Common myeloid progenitor, CD34-positive (primary cell): ENCODE results near the gene TBXAS1.
A peak's percentile ranks its signal among the peaks of the same experiment; 100 is the strongest.

Experiments used
- CTCF ChIA-PET: fragments of 350-600 bp; sonication (Branson Sonifier 250); formaldehyde crosslinking; loops from one replicate; lab custom pipeline; 2021; ENCODE audit warnings: antibody characterized with exemption; lab: Charles Lee
- POLR2A ChIA-PET: fragments of 350-600 bp; sonication (Branson Sonifier 250); formaldehyde crosslinking; loops from one replicate; lab custom pipeline; 2021; ENCODE audit warnings: antibody characterized with exemption; lab: Charles Lee
- DNase-seq, 3 donors: peaks; one replicate each; pipeline versions ENCODE4 v3.0.0 to v3.0.0-alpha.2; 2013
- H3K27ac ChIP-seq, 2 experiments: 1 replicate in 1 of 2; 2 replicates in 1 of 2; pipeline ENCODE4 v1.7.0; 2013; ENCODE audit warnings: inconsistent platforms in 2 of 2, low read length in 2 of 2, mild to moderate bottlenecking in 2 of 2, low read depth in 1 of 2, moderate library complexity in 1 of 2; ENCODE audit not compliant: severe bottlenecking in 2 of 2, insufficient read depth in 1 of 2, poor library complexity in 1 of 2
- H3K27me3 ChIP-seq, 5 experiments: replicated peaks in 2 of 5; 1 replicate in 3 of 5; 2 replicates in 2 of 5; pipeline versions ENCODE4 v1.6.1 to v1.7.0; 2013; ENCODE audit warnings: low read length in 4 of 5, mild to moderate bottlenecking in 2 of 5, moderate library complexity in 2 of 5, inconsistent platforms in 1 of 5; ENCODE audit not compliant: insufficient read depth in 5 of 5, control insufficient read depth in 4 of 5
- H3K36me3 ChIP-seq, 4 experiments: 1 replicate in 2 of 4; 2 replicates in 2 of 4; pipeline versions ENCODE4 v1.6.1 to v1.7.0; 2013; ENCODE audit warnings: low read length in 3 of 4, control low read depth in 1 of 4, mild to moderate bottlenecking in 1 of 4; ENCODE audit not compliant: control insufficient read depth in 4 of 4, insufficient read depth in 4 of 4
- H3K4me1 ChIP-seq, 4 experiments: 1 replicate in 3 of 4; 2 replicates in 1 of 4; pipeline versions ENCODE4 v1.6.1 to v1.7.1; 2013; ENCODE audit warnings: low read length in 3 of 4, mild to moderate bottlenecking in 3 of 4, control low read depth in 1 of 4, inconsistent platforms in 1 of 4, moderate library complexity in 1 of 4; ENCODE audit not compliant: control insufficient read depth in 4 of 4, insufficient read depth in 4 of 4; ENCODE audit errors: control extremely low read depth in 1 of 4
- H3K4me3 ChIP-seq, 7 experiments: 1 replicate in 4 of 7; 2 replicates in 3 of 7; pipeline versions ENCODE4 v1.5.1 to v1.7.0; 2013; ENCODE audit warnings: mild to moderate bottlenecking in 7 of 7, low read length in 6 of 7, moderate library complexity in 6 of 7, inconsistent platforms in 2 of 7, low read depth in 2 of 7, control low read depth in 1 of 7; ENCODE audit not compliant: insufficient read depth in 4 of 7, control insufficient read depth in 1 of 7; ENCODE audit errors: extremely low read depth in 1 of 7
- H3K9me3 ChIP-seq, 5 experiments: 1 replicate in 4 of 5; 2 replicates in 1 of 5; pipeline versions ENCODE4 v1.6.1 to v1.7.1; 2013; ENCODE audit warnings: low read length in 4 of 5, mild to moderate bottlenecking in 2 of 5, inconsistent platforms in 1 of 5, low read depth in 1 of 5, moderate library complexity in 1 of 5; ENCODE audit not compliant: control insufficient read depth in 4 of 5, insufficient read depth in 2 of 5; ENCODE audit errors: control extremely low read depth in 1 of 5
- WGBS: methylation state at CpG from one replicate; pipeline ENCODE4 v1.1.5; 2013; ENCODE audit not compliant: insufficient coverage; 5-methylcytosine and 5-hydroxymethylcytosine counted together

The TBXAS1 gene

DNA sequence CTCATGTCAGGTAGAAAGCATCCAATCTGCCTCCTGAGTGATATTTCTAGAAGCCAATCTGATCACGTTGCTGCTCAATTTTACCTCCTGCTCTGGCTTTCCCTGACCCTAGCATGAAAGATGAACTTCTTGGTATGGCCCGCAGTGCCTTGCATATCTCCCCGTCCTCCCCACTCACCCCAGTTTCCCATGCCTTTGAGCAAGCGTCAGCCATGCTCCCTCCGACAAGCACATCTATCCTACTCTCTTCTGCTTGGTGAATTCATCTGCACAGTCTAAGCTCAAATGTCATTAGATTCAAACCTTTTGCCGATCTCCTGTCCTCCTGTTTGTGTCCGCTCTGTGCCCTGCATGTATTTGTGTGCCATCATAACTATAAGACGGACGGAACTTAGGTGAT lies 6.2 kb upstream of the TBXAS1 start:
- CTCF ChIA-PET: interaction anchor here (1.2 to 1.6 kb wide), 2 partner anchors 12 to 44 kb away, joined by 4 read pairs; no protein-coding TSS in a partner anchor
- 96% methylated on average over 9 of the region's 9 CpGs for WGBS

DNA sequence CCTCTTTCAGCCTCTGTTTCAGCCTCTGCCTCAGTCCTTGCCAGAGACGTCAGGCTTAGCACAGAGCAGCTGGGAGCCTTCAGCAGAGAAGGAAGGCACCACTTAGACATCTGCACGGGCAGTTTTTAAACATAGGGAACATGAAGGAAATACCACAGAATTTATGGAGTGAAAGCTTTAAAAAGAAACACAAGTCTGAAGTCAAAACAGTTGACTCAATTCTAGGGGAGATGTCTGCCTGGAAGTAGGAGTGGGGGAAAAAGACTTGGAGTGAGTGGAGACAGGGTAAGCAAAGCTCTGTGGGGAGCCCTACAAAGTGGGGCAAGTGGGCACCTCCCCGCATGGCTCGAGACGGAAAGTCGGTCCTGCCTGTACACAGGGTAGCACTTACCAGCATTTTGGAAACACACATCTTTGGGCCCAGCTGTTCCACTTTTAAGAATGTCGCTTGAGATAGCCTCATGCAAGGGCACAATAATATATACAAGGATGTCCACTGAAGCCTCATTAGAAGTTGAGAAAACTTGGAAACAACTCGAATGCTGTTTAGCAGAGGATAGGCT lies 5.0 kb upstream of the TBXAS1 start:
- POLR2A ChIA-PET: interaction anchor here (0.7 kb wide), 1 partner anchor 212 kb away, joined by 3 read pairs; no protein-coding TSS in a partner anchor
- CTCF ChIA-PET: interaction anchor here (0.9 to 1.6 kb wide), 3 partner anchors 9 to 45 kb away, joined by 3 to 4 read pairs (median 4); no protein-coding TSS in a partner anchor
- no peaks in the 10 kb centered on the region for H3K9me3 ChIP-seq
- peaks cover 5 to 11% (median 6%) of the 10 kb centered on the region in 4 experiments for H3K4me1 ChIP-seq
- no peaks in the 10 kb centered on the region for H3K27me3 ChIP-seq
- WGBS: 85% methylated on average over 7 of the region's 8 CpGs
- H3K36me3 ChIP-seq: no peaks in the 10 kb centered on the region
- H3K27ac ChIP-seq: no peak overlapping the region
- DNase-seq: no peak
- H3K4me3 ChIP-seq: no peak overlapping the region

More for the DNA sequence above, 6.2 kb upstream of the TBXAS1 start:
- Histone ChIP-seq H3K4me3 (no peak overlapping the region), H3K9me3 (no peaks in the 10 kb centered on the region), H3K4me1 (peaks cover 0 to 6% (median 0%) of the 10 kb centered on the region in 4 experiments), H3K27ac (no peak overlapping the region), H3K36me3 (no peaks in the 10 kb centered on the region), H3K27me3 (no peaks in the 10 kb centered on the region)
- DNase-seq: no peak
- POLR2A ChIA-PET: interaction anchor here (0.8 kb wide), 1 partner anchor 46 kb away, joined by 3 read pairs; no protein-coding TSS in a partner anchor

DNA sequence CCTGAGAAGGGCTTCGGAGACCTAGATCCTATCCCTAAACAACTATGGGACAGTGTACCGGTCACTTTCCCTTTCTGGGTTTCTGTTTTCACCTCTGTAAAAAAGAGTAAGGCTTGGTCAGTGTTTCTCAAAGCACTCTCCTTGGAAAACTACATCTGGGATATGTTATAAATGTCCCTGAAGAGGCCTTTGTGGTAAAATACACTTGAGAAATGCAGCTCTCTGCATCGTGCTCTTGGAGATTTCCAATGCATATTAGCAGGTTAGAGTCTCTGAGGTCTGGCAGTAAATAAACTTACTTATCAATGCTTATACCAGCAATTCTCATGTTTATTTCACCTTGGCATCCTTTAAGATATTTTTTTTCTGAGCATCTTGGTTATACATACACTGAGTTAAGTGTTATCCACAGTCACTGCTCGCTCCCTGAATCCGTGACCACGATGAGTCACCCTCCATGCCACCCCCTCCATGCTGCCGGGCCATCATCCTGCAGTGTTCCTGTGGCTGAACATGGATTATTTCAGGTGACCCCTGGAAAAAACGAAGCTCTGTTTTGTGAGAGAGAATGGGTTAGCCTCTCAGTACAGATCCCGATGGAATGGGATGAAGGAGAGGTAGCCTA lies 3.3 kb upstream of the TBXAS1 start:
- DNase-seq: peak in 2 of 3 donors; percentile 29 to 30
- ChIA-PET CTCF (interaction anchor here (1.0 to 1.3 kb wide), 5 partner anchors 11 to 184 kb away, joined by 3 to 4 read pairs (median 4); no protein-coding TSS in a partner anchor), POLR2A (no interaction called here)
- 88% methylated on average over 5 of the region's 9 CpGs for WGBS
- peaks cover 15 to 27% (median 17%) of the 10 kb centered on the region in 4 experiments for H3K4me1 ChIP-seq
- H3K9me3 ChIP-seq: peaks cover 0 to under 1% (median 0%) of the 10 kb centered on the region in 5 experiments
- no peak overlapping the region for H3K4me3 ChIP-seq
- peaks cover 0 to under 1% (median 0%) of the 10 kb centered on the region in 4 experiments for H3K36me3 ChIP-seq
- no peaks in the 10 kb centered on the region for H3K27me3 ChIP-seq
- no peak overlapping the region for H3K27ac ChIP-seq

DNA sequence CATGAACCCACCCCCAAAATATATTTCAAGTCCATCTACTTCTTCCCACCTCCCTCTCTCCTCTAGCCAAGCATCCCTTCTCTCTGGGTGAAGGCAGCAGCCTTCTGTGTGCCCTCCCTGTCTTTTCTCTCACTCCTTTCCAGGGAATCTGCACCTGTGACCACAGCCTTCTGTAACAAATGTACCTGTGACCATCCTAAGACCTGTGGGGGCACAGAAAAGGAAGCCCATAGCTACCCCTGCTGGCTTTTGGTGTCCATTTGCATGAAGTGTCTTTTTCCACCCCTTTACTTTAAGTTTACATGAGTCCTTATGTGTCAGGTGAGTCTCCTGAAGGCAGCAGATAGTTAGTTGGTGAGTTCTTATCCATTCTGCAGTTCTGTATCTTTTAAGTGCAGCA lies 2.0 kb upstream of the TBXAS1 start:
- peaks cover 0 to 11% (median 2%) of the 10 kb centered on the region in 5 experiments for H3K9me3 ChIP-seq
- ChIA-PET POLR2A (no interaction called here), CTCF (interaction anchor here (1.0 to 2.2 kb wide), 5 partner anchors 11 to 185 kb away, joined by 3 to 6 read pairs (median 4); no protein-coding TSS in a partner anchor)
- no peak overlapping the region for H3K27ac ChIP-seq
- no peaks in the 10 kb centered on the region for H3K27me3 ChIP-seq
- H3K4me1 ChIP-seq: peaks cover 20 to 30% (median 21%) of the 10 kb centered on the region in 4 experiments
- H3K36me3 ChIP-seq: peaks cover 0 to 12% (median 2%) of the 10 kb centered on the region in 4 experiments
- no peak overlapping the region for H3K4me3 ChIP-seq
- no peak for DNase-seq

DNA sequence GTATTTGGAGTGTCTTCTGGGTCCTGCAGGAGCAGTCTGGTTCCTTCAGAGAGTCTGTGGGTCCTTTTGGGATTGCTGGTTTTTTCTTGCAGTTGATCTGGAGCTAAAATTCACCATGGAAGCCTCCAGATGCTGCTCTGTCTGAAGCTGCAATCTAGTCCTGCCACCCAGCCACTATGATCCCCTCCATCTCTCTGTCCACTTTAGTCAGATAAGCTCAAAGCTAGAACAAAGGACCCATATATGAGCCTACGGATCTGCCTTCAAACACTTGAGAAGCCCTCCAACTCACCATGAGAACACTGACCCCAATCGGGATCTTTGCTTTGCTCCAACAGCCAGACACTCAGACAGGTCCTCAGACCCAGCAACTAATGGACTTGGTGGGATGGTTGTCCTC lies 618 bp upstream of the TBXAS1 start:
- Histone ChIP-seq H3K4me1 (peaks cover 20 to 30% (median 21%) of the 10 kb centered on the region in 4 experiments), H3K9me3 (peaks cover 0 to 19% (median 2%) of the 10 kb centered on the region in 5 experiments), H3K36me3 (peaks cover 0 to 12% (median 3%) of the 10 kb centered on the region in 4 experiments), H3K27ac (peak overlapping the region; percentile 65 to 82), H3K27me3 (no peaks in the 10 kb centered on the region), H3K4me3 (no peak overlapping the region)
- CTCF ChIA-PET: interaction anchor here (1.1 to 2.2 kb wide), 2 partner anchors 10 to 24 kb away, joined by 3 to 6 read pairs; no protein-coding TSS in a partner anchor
- 100% methylated on average over 2 of the region's 2 CpGs for WGBS
- DNase-seq: no peak
- POLR2A ChIA-PET: no interaction called here

DNA sequence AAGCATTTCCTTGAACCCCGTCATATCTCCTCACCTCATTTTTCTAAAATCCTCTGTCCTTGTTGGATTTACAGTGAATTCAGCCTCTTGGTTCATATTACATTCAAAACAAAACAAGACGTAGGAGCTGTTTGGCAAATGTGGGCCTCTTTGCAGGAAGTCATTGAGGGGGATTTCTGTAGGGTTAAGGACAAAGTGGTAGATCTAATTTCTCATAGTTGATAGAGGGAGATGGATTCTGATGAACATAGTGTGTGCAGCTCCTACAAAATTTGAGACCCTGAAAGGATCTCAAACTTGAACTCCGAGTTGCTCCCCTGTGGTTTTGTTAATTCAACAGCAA lies 682 bp downstream of the TBXAS1 start:
- 0% methylated on average over 2 of the region's 3 CpGs for WGBS
- ChIA-PET POLR2A (interaction anchor here (0.7 kb wide), 1 partner anchor 148 kb away, joined by 3 read pairs; no protein-coding TSS in a partner anchor), CTCF (interaction anchor here (1.3 to 2.0 kb wide), 5 partner anchors 9 to 60 kb away, joined by 4 to 7 read pairs (median 5); no protein-coding TSS in a partner anchor)
- Histone ChIP-seq H3K27me3 (no peaks in the 10 kb centered on the region), H3K36me3 (peaks cover 0 to 12% (median 3%) of the 10 kb centered on the region in 4 experiments), H3K4me3 (peak overlapping the region in 6 of 7 experiments; percentile 31 to 64 (median 58)), H3K27ac (peak overlapping the region; percentile 65 to 82), H3K4me1 (peaks cover 20 to 30% (median 21%) of the 10 kb centered on the region in 4 experiments), H3K9me3 (peaks cover 0 to 21% (median 2%) of the 10 kb centered on the region in 5 experiments)
- DNase-seq: peak in 2 of 3 donors; percentile 45 to 52
